GM18517 (cell line): ENCODE measurements around the gene HES1.
"Not testable (repeated sequence)": the region's sequence is repeated elsewhere in the genome, so short reads cannot be mapped to it uniquely, and the experiment has no call there.

Experiments
- ATAC-seq: cut with Tn5 transposase; IDR thresholded peaks from one replicate; pipeline ENCODE4 v1.9.1; 2021; ENCODE audit warnings: mild to moderate bottlenecking, moderate library complexity; ENCODE audit not compliant: unreplicated experiment

Gene HES1

GRCh38 chr3:194139814-194140391 is 4.0 kb downstream of the HES1 start:
- ATAC-seq, result no peak

GRCh38 chr3:194140520-194141414 is 4.8 kb downstream of the HES1 start:
- no peak for ATAC-seq

- ATAC-seq, result no peak
These were observed 5.6 kb downstream of the HES1 start for GRCh38 chr3:194141415-194142155.

- no peak for ATAC-seq
These were observed 6.4 kb downstream of the HES1 start for GRCh38 chr3:194142156-194142910.

- ATAC-seq, result no peak
These were observed 9.8 kb downstream of the HES1 start for GRCh38 chr3:194145702-194146101.

GRCh38 chr3:194147679-194148078 is 11.7 kb downstream of the HES1 start:
- ATAC-seq, result no peak

- no peak for ATAC-seq
These were observed 12.4 kb downstream of the HES1 start for GRCh38 chr3:194148383-194148782.

GRCh38 chr3:194150252-194150934 is 14.4 kb downstream of the HES1 start:
- no peak for ATAC-seq

- ATAC-seq, result not testable (repeated sequence)
These were observed 15.0 kb downstream of the HES1 start for GRCh38 chr3:194150935-194151302.

- no peak for ATAC-seq
These were observed 18.4 kb downstream of the HES1 start for GRCh38 chr3:194154346-194154745.

- ATAC-seq, result no peak
These were observed 20.1 kb downstream of the HES1 start for GRCh38 chr3:194156095-194156494.

- no peak for ATAC-seq
These were observed 23.0 kb downstream of the HES1 start for GRCh38 chr3:194158942-194159439.

- ATAC-seq, result no peak
These were observed 24.2 kb downstream of the HES1 start for GRCh38 chr3:194160158-194160557.

- ATAC-seq, result no peak
These were observed 25.4 kb downstream of the HES1 start for GRCh38 chr3:194161131-194162045.

GRCh38 chr3:194162070-194162678 is 26.2 kb downstream of the HES1 start:
- no peak for ATAC-seq

GRCh38 chr3:194162817-194163584 is 27.1 kb downstream of the HES1 start:
- no peak for ATAC-seq

GRCh38 chr3:194163697-194164096 is 27.7 kb downstream of the HES1 start:
- ATAC-seq, result no peak

GRCh38 chr3:194164861-194165260 is 28.9 kb downstream of the HES1 start:
- no peak for ATAC-seq
